Ascending aorta (tissue), 2 donors: ENCODE results near the gene KCNC3. TPM values are rescaled to one million over a fixed set of nuclear protein-coding genes. Genes with fewer than 3 reads are reported as not detected.

Experiments used
- DNase-seq, 2 donors: peaks; one replicate each; pipeline ENCODE4 v3.0.0-alpha.2; 2019; ENCODE audit warnings: low spot score in 2 of 2
- H3K27ac ChIP-seq, 2 donors: fragments of 200-600 bp; sonication (generic); one replicate each; pipeline ENCODE4 v1.5.1; 2016 to 2017; ENCODE audit warnings: mild to moderate bottlenecking in 1 of 2
- H3K27me3 ChIP-seq: fragments of 200-600 bp; sonication (generic); one replicate; pipeline ENCODE4 v1.5.1; 2017
- H3K36me3 ChIP-seq, 2 donors: fragments of 200-600 bp; sonication (generic); one replicate each; pipeline ENCODE4 v1.5.1; 2016
- H3K4me1 ChIP-seq, 2 donors: fragments of 200-600 bp; sonication (generic); one replicate each; pipeline ENCODE4 v1.5.1; 2016 to 2017; ENCODE audit warnings: mild to moderate bottlenecking in 1 of 2
- H3K4me3 ChIP-seq, 2 donors: fragments of 200-600 bp; sonication (generic); one replicate each; pipeline ENCODE4 v1.5.1; 2016 to 2017; ENCODE audit warnings: mild to moderate bottlenecking in 1 of 2
- H3K9me3 ChIP-seq, 2 donors: fragments of 200-600 bp; sonication (generic); one replicate each; pipeline ENCODE4 v1.5.1; 2016
- intact Hi-C: fragments of 100-400 bp; cut with DNase I; formaldehyde crosslinking; loops from one replicate; pipeline ENCODE4 v1.15.1; 2023
- total RNA-seq: library from RNA; depleted of rRNA; stranded (reverse); fragments of >200 nt; gene quantifications from one replicate; pipeline ENCODE4 v1.1.0, GENCODE V29; 2016
- TF ChIP-seq, protein P1 (sequence below), 3 experiments: fragments of 200-600 bp in 2 of 3; fragments of 450-650 bp in 1 of 3; sonication (generic) in 2 of 3; IDR thresholded peaks; one replicate each; pipeline ENCODE4 v1.5.1; 2016 to 2019; ENCODE audit warnings: antibody characterized with exemption in 3 of 3, mild to moderate bottlenecking in 1 of 3, moderate library complexity in 1 of 3

KCNC3 gene
- total RNA-seq, 1 donor from 2014 or later = 3.8 TPM

DNA sequence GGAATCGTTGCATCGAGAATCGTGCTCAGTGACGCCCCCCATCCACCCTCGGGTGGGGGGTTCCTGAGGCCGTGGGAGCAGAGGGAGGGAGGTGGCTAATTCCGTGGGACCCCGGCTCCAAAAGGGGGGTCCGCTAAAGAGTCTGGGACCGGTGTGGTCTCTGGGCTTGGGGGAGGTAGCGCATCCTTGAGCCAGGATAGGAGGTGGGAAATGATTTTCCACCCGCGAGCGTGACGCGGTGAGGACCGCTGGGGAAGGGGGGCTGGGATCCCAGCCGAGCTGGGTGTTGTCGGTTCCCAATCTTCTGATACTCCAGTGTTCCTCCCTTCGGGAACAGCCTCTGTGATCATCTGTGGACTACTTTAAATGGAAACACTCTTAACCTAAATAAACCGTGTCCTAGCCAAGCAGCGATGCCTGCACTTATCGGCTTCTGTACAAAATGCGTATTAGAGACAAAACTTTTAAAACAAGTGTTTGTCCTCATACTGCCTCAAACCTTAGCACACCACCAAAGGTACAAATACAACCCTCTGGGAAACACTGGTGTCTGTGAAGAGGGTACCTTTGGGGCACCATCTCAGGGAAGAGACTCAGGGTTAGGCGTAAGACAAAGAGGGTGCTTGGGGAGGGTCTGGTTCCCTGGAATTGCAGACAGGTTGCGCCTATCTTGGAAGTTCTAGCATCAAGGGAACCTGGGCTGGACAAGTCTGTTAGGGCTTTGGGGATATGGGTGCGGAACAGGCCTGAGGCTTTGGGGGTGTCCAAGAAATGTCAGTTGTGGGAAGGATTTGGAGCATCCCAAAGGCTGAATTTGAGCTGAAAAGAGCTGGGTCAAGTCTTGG is 16.0 kb downstream of the KCNC3 start:
- Histone ChIP-seq H3K9me3 (no peaks in the 10 kb centered on the region), H3K27ac (no peak overlapping the region), H3K27me3 (peaks cover 12% of the 10 kb centered on the region), H3K4me1 (no peaks in the 10 kb centered on the region), H3K36me3 (no peaks in the 10 kb centered on the region), H3K4me3 (no peak overlapping the region)
- intact Hi-C loops = no loop called here
- DNase-seq = no peak
- TF ChIP-seq, protein P1, sequence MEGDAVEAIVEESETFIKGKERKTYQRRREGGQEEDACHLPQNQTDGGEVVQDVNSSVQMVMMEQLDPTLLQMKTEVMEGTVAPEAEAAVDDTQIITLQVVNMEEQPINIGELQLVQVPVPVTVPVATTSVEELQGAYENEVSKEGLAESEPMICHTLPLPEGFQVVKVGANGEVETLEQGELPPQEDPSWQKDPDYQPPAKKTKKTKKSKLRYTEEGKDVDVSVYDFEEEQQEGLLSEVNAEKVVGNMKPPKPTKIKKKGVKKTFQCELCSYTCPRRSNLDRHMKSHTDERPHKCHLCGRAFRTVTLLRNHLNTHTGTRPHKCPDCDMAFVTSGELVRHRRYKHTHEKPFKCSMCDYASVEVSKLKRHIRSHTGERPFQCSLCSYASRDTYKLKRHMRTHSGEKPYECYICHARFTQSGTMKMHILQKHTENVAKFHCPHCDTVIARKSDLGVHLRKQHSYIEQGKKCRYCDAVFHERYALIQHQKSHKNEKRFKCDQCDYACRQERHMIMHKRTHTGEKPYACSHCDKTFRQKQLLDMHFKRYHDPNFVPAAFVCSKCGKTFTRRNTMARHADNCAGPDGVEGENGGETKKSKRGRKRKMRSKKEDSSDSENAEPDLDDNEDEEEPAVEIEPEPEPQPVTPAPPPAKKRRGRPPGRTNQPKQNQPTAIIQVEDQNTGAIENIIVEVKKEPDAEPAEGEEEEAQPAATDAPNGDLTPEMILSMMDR (IDR thresholded peaks at IDR 0.05) = no peak

DNA sequence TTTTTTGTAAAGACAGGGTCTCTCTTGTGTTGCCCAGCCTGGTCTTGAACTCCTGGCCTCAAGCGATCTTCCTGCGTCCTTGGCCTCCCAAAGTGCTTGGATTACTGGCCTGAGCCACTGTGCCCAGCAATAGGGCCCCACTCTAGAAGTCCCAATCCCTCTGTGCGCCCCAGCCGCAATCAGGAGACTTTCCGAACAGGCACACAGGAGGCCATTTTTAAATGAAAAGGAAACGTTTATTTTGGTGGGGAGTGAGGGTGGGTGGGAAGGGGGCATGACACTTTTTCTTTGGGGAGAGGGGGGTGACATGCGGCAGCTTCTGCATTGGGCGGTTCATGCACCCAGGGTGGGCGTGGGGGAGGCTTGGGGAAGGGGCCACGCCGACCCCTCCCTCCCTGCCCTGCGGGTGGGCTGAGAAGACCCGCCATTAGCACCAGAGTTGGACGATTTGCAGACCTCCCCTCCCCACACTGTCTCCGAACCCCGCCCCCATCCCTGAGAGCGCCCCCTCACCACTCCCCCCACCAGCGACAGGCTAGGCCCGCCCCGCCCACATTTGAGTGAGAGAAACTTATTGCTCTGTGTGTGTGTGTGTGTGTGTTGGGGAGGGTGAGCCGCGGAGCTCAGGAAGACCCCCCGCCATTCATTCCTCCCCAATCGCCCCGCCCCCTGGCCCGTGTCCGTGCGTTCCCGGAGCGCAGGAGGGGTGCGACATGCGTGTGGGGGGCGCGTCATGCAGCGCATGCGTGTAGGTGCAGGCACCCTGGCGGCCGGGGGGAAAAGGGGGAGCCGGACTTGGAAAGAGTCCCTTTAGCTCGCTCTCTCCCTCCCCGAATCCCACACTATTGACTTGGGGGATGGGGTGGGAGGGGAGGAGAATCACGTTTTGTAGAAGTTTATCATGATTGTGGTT is 17.2 kb downstream of the KCNC3 start:
- no peak for DNase-seq
- peaks cover 12% of the 10 kb centered on the region for H3K27me3 ChIP-seq
- TF ChIP-seq, protein P1 (IDR thresholded peaks at IDR 0.05) = no peak
- H3K27ac ChIP-seq = no peak overlapping the region
- no peaks in the 10 kb centered on the region for H3K9me3 ChIP-seq
- intact Hi-C loops = no loop called here
- no peaks in the 10 kb centered on the region for H3K36me3 ChIP-seq
- no peaks in the 10 kb centered on the region for H3K4me1 ChIP-seq
- H3K4me3 ChIP-seq = no peak overlapping the region

- no peaks in the 10 kb centered on the region for H3K36me3 ChIP-seq
- peaks cover 12% of the 10 kb centered on the region for H3K27me3 ChIP-seq
- TF ChIP-seq, protein P1 (IDR thresholded peaks at IDR 0.05) = no peak
- H3K9me3 ChIP-seq = no peaks in the 10 kb centered on the region
- H3K27ac ChIP-seq = no peak overlapping the region
- H3K4me1 ChIP-seq = no peaks in the 10 kb centered on the region
- intact Hi-C loops = no loop called here
- no peak overlapping the region for H3K4me3 ChIP-seq
- no peak for DNase-seq
These were observed 18.3 kb downstream of the KCNC3 start for GRCh38 chr19:50310759-50311465.

- H3K27me3 ChIP-seq = peaks cover 8% of the 10 kb centered on the region
- H3K27ac ChIP-seq = no peak overlapping the region
- no peaks in the 10 kb centered on the region for H3K36me3 ChIP-seq
- intact Hi-C loops = no loop called here
- H3K9me3 ChIP-seq = no peaks in the 10 kb centered on the region
- no peaks in the 10 kb centered on the region for H3K4me1 ChIP-seq
- H3K4me3 ChIP-seq = no peak overlapping the region
- no peak for DNase-seq
- TF ChIP-seq, protein P1 (IDR thresholded peaks at IDR 0.05) = no peak
These were observed 19.6 kb downstream of the KCNC3 start for GRCh38 chr19:50309396-50310125.

- TF ChIP-seq, protein P1 (IDR thresholded peaks at IDR 0.05) = no peak
- peaks cover 8% of the 10 kb centered on the region for H3K27me3 ChIP-seq
- H3K27ac ChIP-seq = no peak overlapping the region
- H3K9me3 ChIP-seq = no peaks in the 10 kb centered on the region
- no peaks in the 10 kb centered on the region for H3K4me1 ChIP-seq
- intact Hi-C loops = no loop called here
- no peaks in the 10 kb centered on the region for H3K36me3 ChIP-seq
- no peak for DNase-seq
- H3K4me3 ChIP-seq = no peak overlapping the region
These were observed 20.2 kb downstream of the KCNC3 start for GRCh38 chr19:50308991-50309390.
